ENCODE data around the gene GPR146. TPM values are rescaled to one million over a fixed set of nuclear protein-coding genes. Genes with fewer than 3 reads are reported as not detected.
"Not testable (repeated sequence)": the region's sequence is repeated elsewhere in the genome, so short reads cannot be mapped to it uniquely, and the experiment has no call there.

Gene GPR146
- total and polyA plus RNA-seq, 2 of the 4 experiments (the other 2 are of a cell fraction): 2.2 to 3.4 TPM

DNA sequence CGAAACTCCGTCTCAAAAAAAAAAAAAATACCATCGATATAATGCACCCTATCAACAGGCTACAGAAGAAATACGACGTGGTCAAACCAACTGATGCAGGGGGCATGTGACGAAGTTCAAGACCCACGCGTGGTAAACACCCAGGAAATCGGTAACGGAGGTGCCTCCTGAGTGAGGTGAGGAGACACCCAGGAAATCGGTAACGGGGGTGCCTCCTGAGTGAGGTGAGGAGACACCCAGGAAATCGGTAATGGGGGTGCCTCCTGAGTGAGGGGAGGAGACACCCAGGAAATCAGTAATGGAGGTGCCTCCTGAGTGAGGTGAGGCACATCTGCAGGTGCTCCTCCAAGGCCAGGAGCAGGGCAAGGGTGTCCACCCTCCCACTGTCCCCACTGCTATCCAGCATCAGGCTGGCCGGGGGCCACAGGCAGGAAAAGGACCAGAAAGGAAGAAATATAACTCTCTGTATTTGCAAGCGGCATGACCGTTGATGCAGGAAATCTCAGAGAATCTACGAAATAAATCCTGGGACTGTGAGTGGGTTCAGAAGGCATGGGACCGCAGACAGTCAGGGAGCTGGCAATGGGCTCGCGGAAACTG lies 10.7 kb upstream of the GPR146 start:
- H3K23ac ChIP-seq (ENCODE audit: low read depth, low read length): no peak overlapping the region
- no peak overlapping the region for H2BK120ac ChIP-seq (ENCODE audit: low read depth, low read length)
- ATAC-seq (ENCODE audit: low read depth) (no peak), DNase-seq (no peak)
- no peak overlapping the region for H2BK15ac ChIP-seq (ENCODE audit: low read depth, low read length)
- no peak overlapping the region for H3K18ac ChIP-seq (ENCODE audit: low read depth, low read length)
- H3K4ac ChIP-seq (ENCODE audit: low read depth, low read length): no peak overlapping the region
- in situ Hi-C loops (cut with MboI; ENCODE audit: low sequenced_read_pairs) (no loop called here), intact Hi-C loops (cut with micrococcal nuclease) (no loop called here), dilution Hi-C loops (cut with HindIII; ENCODE audit: low sequenced_read_pairs, unreplicated experiment) (no loop called here)
- 100% methylated on average over 4 of the region's 20 CpGs; no CpG with 5 or more reads in 1 of the 2 experiments for WGBS, 2 experiments (ENCODE audit: extremely low coverage in 2 of 2, insufficient read length in 1 of 2)
- no peak overlapping the region for H3K4me2 ChIP-seq (ENCODE audit: low read depth, low read length)
- ChIA-PET CTCF (interaction anchor here (0.9 kb wide), 1 partner anchor 11 kb away, joined by 3 read pairs; no protein-coding TSS in a partner anchor), POLR2A (ENCODE audit: unreplicated experiment) (no interaction called here)
- H3K9me3 ChIP-seq (ENCODE audit: control insufficient read depth, insufficient read depth, low read length): no peaks in the 10 kb centered on the region; the same call in 1 of the 2 replicates
- H3K27ac ChIP-seq (ENCODE audit: insufficient read depth, low read length): no peak overlapping the region
- H4K5ac ChIP-seq (ENCODE audit: low read depth, low read length): no peak overlapping the region
- no peak overlapping the region for H2BK20ac ChIP-seq (ENCODE audit: low read depth, low read length)
- no peak overlapping the region for H3K4me3 ChIP-seq (ENCODE audit: insufficient read depth, low read depth, low read length)
- H3K4me1 ChIP-seq (ENCODE audit: control insufficient read depth, insufficient read depth, low read length): peaks cover 5% of the 10 kb centered on the region; the same call in 1 of the 2 replicates
- H3K9me1 ChIP-seq (ENCODE audit: insufficient read depth, low read length): no peaks in the 10 kb centered on the region
- H2AK5ac ChIP-seq (ENCODE audit: low read depth, low read length): no peak overlapping the region; the same call in 1 of the 2 replicates
- H4K20me1 ChIP-seq (ENCODE audit: insufficient read depth, low read length): no peaks in the 10 kb centered on the region
- TF ChIP-seq RAD21 (IDR thresholded peaks at IDR 0.05; ENCODE audit: low read length): no peak
- no peak for TF ChIP-seq MXI1 (IDR thresholded peaks at IDR 0.05; ENCODE audit: borderline replicate concordance, low read depth, low read length)
- TF ChIP-seq, protein P1, sequence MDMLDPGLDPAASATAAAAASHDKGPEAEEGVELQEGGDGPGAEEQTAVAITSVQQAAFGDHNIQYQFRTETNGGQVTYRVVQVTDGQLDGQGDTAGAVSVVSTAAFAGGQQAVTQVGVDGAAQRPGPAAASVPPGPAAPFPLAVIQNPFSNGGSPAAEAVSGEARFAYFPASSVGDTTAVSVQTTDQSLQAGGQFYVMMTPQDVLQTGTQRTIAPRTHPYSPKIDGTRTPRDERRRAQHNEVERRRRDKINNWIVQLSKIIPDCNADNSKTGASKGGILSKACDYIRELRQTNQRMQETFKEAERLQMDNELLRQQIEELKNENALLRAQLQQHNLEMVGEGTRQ (IDR thresholded peaks at IDR 0.05; ENCODE audit: low read depth, low read length): no peak
- TF ChIP-seq POLR2A (IDR thresholded peaks at IDR 0.05; ENCODE audit: low read depth, low read length): no peak
- no peak for TF ChIP-seq MAZ (IDR thresholded peaks at IDR 0.05; ENCODE audit: borderline replicate concordance, low read depth, low read length)
- no peaks in the 10 kb centered on the region for H3K27me3 ChIP-seq (ENCODE audit: control insufficient read depth, insufficient read depth, low read length)
- peaks cover 7 to 20% of the 10 kb centered on the region in 2 experiments for H3K79me1 ChIP-seq (ENCODE audit: low read depth in 1 of 2, low read length in 2 of 2)
- H2BK5ac ChIP-seq (ENCODE audit: low read depth, low read length, poor library complexity, severe bottlenecking): no peak overlapping the region
- no peak overlapping the region for H4K91ac ChIP-seq (ENCODE audit: insufficient read depth, low read depth, low read length)
- H3K14ac ChIP-seq (replicated peaks; ENCODE audit: low read depth, low read length): no peak overlapping the region
- peak overlapping the region; percentile 21 for H2AFZ ChIP-seq (replicated peaks; ENCODE audit: low read length, poor library complexity)
- peak overlapping the region; percentile 42 for H2AK9ac ChIP-seq (replicated peaks; ENCODE audit: low read depth, low read length, poor library complexity)
- no peaks in the 10 kb centered on the region for H3K36me3 ChIP-seq (ENCODE audit: control insufficient read depth, insufficient read depth, low read length)
- no peak overlapping the region for H4K8ac ChIP-seq (ENCODE audit: low read depth in 2 of 2, low read length in 2 of 2)
- H3K9ac ChIP-seq (ENCODE audit: low read depth, low read length): no peak overlapping the region
- no peak overlapping the region for H3K56ac ChIP-seq (ENCODE audit: extremely low read depth, insufficient read depth, low read length)
- BruUV-seq (replicated peaks): no TSS peak

- H2BK20ac ChIP-seq (ENCODE audit: low read depth, low read length); H3K9ac ChIP-seq (ENCODE audit: low read depth, low read length); H2AK5ac ChIP-seq (ENCODE audit: low read depth, low read length); H3K27me3 ChIP-seq (ENCODE audit: control insufficient read depth, insufficient read depth, low read length); POLR2A ChIA-PET (ENCODE audit: unreplicated experiment); H3K4ac ChIP-seq (ENCODE audit: low read depth, low read length); H2BK5ac ChIP-seq (ENCODE audit: low read depth, low read length, poor library complexity, severe bottlenecking); H4K5ac ChIP-seq (ENCODE audit: low read depth, low read length); H3K4me2 ChIP-seq (ENCODE audit: low read depth, low read length); DNase-seq; H3K27ac ChIP-seq (ENCODE audit: insufficient read depth, low read length); H2AK9ac ChIP-seq (replicated peaks; ENCODE audit: low read depth, low read length, poor library complexity); H4K91ac ChIP-seq (ENCODE audit: insufficient read depth, low read depth, low read length); H4K8ac ChIP-seq (ENCODE audit: low read depth in 2 of 2, low read length in 2 of 2); H3K4me1 ChIP-seq (ENCODE audit: control insufficient read depth, insufficient read depth, low read length); in situ Hi-C loops (cut with MboI; ENCODE audit: low sequenced_read_pairs); H3K36me3 ChIP-seq (ENCODE audit: control insufficient read depth, insufficient read depth, low read length); H3K4me3 ChIP-seq (ENCODE audit: insufficient read depth, low read depth, low read length); H3K9me1 ChIP-seq (ENCODE audit: insufficient read depth, low read length); H4K20me1 ChIP-seq (ENCODE audit: insufficient read depth, low read length); H3K18ac ChIP-seq (ENCODE audit: low read depth, low read length); H3K9me3 ChIP-seq (ENCODE audit: control insufficient read depth, insufficient read depth, low read length); H2BK120ac ChIP-seq (ENCODE audit: low read depth, low read length); H2BK15ac ChIP-seq (ENCODE audit: low read depth, low read length); H3K56ac ChIP-seq (ENCODE audit: extremely low read depth, insufficient read depth, low read length); H3K23ac ChIP-seq (ENCODE audit: low read depth, low read length); ATAC-seq (ENCODE audit: low read depth); H3K14ac ChIP-seq (replicated peaks; ENCODE audit: low read depth, low read length); H2AFZ ChIP-seq (replicated peaks; ENCODE audit: low read length, poor library complexity); BruUV-seq (replicated peaks); dilution Hi-C loops (cut with HindIII; ENCODE audit: low sequenced_read_pairs, unreplicated experiment); intact Hi-C loops (cut with micrococcal nuclease): not testable (repeated sequence)
- H3K79me1 ChIP-seq (ENCODE audit: low read depth in 1 of 2, low read length in 2 of 2): peaks cover 7 to 12% of the 10 kb centered on the region in 2 experiments
- no CpG with 5 or more reads among the region's 1 CpG for WGBS, 2 experiments (ENCODE audit: extremely low coverage in 2 of 2, insufficient read length in 1 of 2)
- CTCF ChIA-PET: interaction anchor here (0.6 to 1.2 kb wide), 3 partner anchors 10 to 1196 kb away, joined by 3 to 4 read pairs (median 3); no protein-coding TSS in a partner anchor
These were observed 9.6 kb upstream of the GPR146 start for GRCh38 chr7:1034769-1035168.
